Astrocyte (in vitro differentiated cells and primary cell): Measurements from ENCODE around the gene MGMT. TPM values are rescaled to one million over a fixed set of nuclear protein-coding genes. Genes with fewer than 3 reads are reported as not detected.

Experiments used
- DNase-seq: peaks from one replicate; pipeline ENCODE4 v3.0.0-alpha.2; 2010; ENCODE audit warnings: low read depth
- FAIRE-seq: peaks from 2 replicates; lab custom pipeline; 2011; peaks lifted over from hg19 to GRCh38; lab: Jason Lieb, UNC
- H2AFZ ChIP-seq: 2 replicates; pipeline ENCODE4 v1.6.0; 2012; ENCODE audit warnings: low read depth, low read length, inconsistent platforms
- H3K27ac ChIP-seq: 2 replicates; pipeline ENCODE4 v1.5.1; 2011; ENCODE audit warnings: low read depth, low read length, inconsistent platforms
- H3K27me3 ChIP-seq: 2 replicates; pipeline ENCODE4 v1.6.0; 2011; ENCODE audit warnings: low read length, inconsistent platforms; ENCODE audit not compliant: insufficient read depth
- H3K36me3 ChIP-seq: 2 replicates; pipeline ENCODE4 v1.5.1; 2011; ENCODE audit warnings: low read length, inconsistent platforms; ENCODE audit not compliant: insufficient read depth
- H3K4me1 ChIP-seq: 2 replicates; pipeline ENCODE4 v1.5.1; 2011; ENCODE audit warnings: low read length, inconsistent platforms; ENCODE audit not compliant: insufficient read depth
- H3K4me2 ChIP-seq: 2 replicates; pipeline ENCODE4 v1.6.0; 2012; ENCODE audit warnings: low read length, inconsistent platforms
- H3K4me3 ChIP-seq: 2 replicates; pipeline ENCODE4 v1.5.1; 2011; ENCODE audit warnings: low read depth, mild to moderate bottlenecking, low read length, inconsistent platforms; ENCODE audit not compliant: insufficient read depth
- H3K79me2 ChIP-seq: 2 replicates; pipeline ENCODE4 v1.6.0; 2012; ENCODE audit warnings: mild to moderate bottlenecking, low read length, inconsistent platforms; ENCODE audit not compliant: insufficient read depth
- H3K9ac ChIP-seq: 2 replicates; pipeline ENCODE4 v1.6.0; 2012; ENCODE audit warnings: mild to moderate bottlenecking, low read length, inconsistent platforms
- H3K9me3 ChIP-seq: 2 replicates; pipeline ENCODE4 v1.5.1; 2012; ENCODE audit warnings: low read depth, mild to moderate bottlenecking, low read length, inconsistent platforms; ENCODE audit not compliant: insufficient read depth
- H4K20me1 ChIP-seq: 2 replicates; pipeline ENCODE4 v1.6.0; 2012; ENCODE audit warnings: low read length, inconsistent platforms; ENCODE audit not compliant: insufficient read depth
- H3K27ac Mint-ChIP-seq: one replicate; pipeline ENCODE4 v1.8.0; 2021; ENCODE audit warnings: mild to moderate bottlenecking, mixed read lengths; ENCODE audit not compliant: unreplicated experiment
- H3K27me3 Mint-ChIP-seq: one replicate; pipeline ENCODE4 v1.8.0; 2021; ENCODE audit warnings: low read depth, mixed read lengths; ENCODE audit not compliant: unreplicated experiment
- H3K36me3 Mint-ChIP-seq: one replicate; pipeline ENCODE4 v1.8.0; 2021; ENCODE audit warnings: low read depth, mixed read lengths; ENCODE audit not compliant: unreplicated experiment
- H3K4me1 Mint-ChIP-seq: one replicate; pipeline ENCODE4 v1.8.0; 2021; ENCODE audit warnings: low read depth, mixed read lengths; ENCODE audit not compliant: unreplicated experiment
- H3K4me3 Mint-ChIP-seq: one replicate; pipeline ENCODE4 v1.8.0; 2021; ENCODE audit warnings: mild to moderate bottlenecking, moderate library complexity, mixed read lengths; ENCODE audit not compliant: unreplicated experiment
- H3K9me3 Mint-ChIP-seq: one replicate; pipeline ENCODE4 v1.8.0; 2021; ENCODE audit warnings: mild to moderate bottlenecking, mixed read lengths; ENCODE audit not compliant: unreplicated experiment
- EZH2 ChIP-seq: IDR thresholded peaks from 2 replicates; pipeline ENCODE4 v1.6.1; 2012; ENCODE audit warnings: mild to moderate bottlenecking, low read length, inconsistent platforms; ENCODE audit not compliant: insufficient read depth
- total RNA-seq: library from RNA; stranded (reverse); gene quantifications from 2 replicates; pipeline ENCODE4 v1.2.1, GENCODE V29; 2021
- TF ChIP-seq, protein P1 (sequence below): IDR thresholded peaks from 2 replicates; pipeline ENCODE4 v1.5.1; 2011; ENCODE audit warnings: low read depth, mild to moderate bottlenecking, inconsistent platforms, low read length, moderate library complexity; ENCODE audit not compliant: insufficient read depth

The MGMT gene
- total RNA-seq, 1 donor from 2014 or later, result 9.5 TPM

GRCh38 chr10:129703287-129704137 lies 236.5 kb downstream of the MGMT start:
- H3K27ac Mint-ChIP-seq, result no peak overlapping the region
- Histone ChIP-seq H3K9ac (no peak overlapping the region), H3K4me1 (no peaks in the 10 kb centered on the region), H3K27me3 (no peaks in the 10 kb centered on the region), H3K36me3 (no peaks in the 10 kb centered on the region), H3K9me3 (no peaks in the 10 kb centered on the region), H3K27ac (no peak overlapping the region), H3K4me3 (no peak overlapping the region), H2AFZ (no peak overlapping the region), H3K79me2 (no peaks in the 10 kb centered on the region), H4K20me1 (no peaks in the 10 kb centered on the region), H3K4me2 (no peak overlapping the region)
- no peaks in the 10 kb centered on the region for H3K9me3 Mint-ChIP-seq
- H3K36me3 Mint-ChIP-seq, result peaks cover 5% of the 10 kb centered on the region
- no peak overlapping the region for H3K4me3 Mint-ChIP-seq
- TF ChIP-seq EZH2, result no peak
- TF ChIP-seq, protein P1, sequence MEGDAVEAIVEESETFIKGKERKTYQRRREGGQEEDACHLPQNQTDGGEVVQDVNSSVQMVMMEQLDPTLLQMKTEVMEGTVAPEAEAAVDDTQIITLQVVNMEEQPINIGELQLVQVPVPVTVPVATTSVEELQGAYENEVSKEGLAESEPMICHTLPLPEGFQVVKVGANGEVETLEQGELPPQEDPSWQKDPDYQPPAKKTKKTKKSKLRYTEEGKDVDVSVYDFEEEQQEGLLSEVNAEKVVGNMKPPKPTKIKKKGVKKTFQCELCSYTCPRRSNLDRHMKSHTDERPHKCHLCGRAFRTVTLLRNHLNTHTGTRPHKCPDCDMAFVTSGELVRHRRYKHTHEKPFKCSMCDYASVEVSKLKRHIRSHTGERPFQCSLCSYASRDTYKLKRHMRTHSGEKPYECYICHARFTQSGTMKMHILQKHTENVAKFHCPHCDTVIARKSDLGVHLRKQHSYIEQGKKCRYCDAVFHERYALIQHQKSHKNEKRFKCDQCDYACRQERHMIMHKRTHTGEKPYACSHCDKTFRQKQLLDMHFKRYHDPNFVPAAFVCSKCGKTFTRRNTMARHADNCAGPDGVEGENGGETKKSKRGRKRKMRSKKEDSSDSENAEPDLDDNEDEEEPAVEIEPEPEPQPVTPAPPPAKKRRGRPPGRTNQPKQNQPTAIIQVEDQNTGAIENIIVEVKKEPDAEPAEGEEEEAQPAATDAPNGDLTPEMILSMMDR, result no peak
- H3K4me1 Mint-ChIP-seq, result peaks cover 3% of the 10 kb centered on the region
- no peak for DNase-seq
- no peak for FAIRE-seq
- peaks cover 6% of the 10 kb centered on the region for H3K27me3 Mint-ChIP-seq

GRCh38 chr10:129704225-129704624 lies 237.2 kb downstream of the MGMT start:
- H3K27me3 ChIP-seq, result no peaks in the 10 kb centered on the region
- no peak overlapping the region for H3K9ac ChIP-seq
- no peak overlapping the region for H3K4me2 ChIP-seq
- DNase-seq (no peak), FAIRE-seq (no peak)
- no peak overlapping the region for H3K27ac ChIP-seq
- H3K9me3 Mint-ChIP-seq, result no peaks in the 10 kb centered on the region
- H3K4me1 ChIP-seq, result no peaks in the 10 kb centered on the region
- H3K36me3 Mint-ChIP-seq, result peaks cover 5% of the 10 kb centered on the region
- no peak overlapping the region for H3K4me3 ChIP-seq
- H3K36me3 ChIP-seq, result no peaks in the 10 kb centered on the region
- TF ChIP-seq, protein P1, result no peak
- TF ChIP-seq EZH2, result no peak
- H2AFZ ChIP-seq, result no peak overlapping the region
- peaks cover 8% of the 10 kb centered on the region for H3K27me3 Mint-ChIP-seq
- H3K9me3 ChIP-seq, result no peaks in the 10 kb centered on the region
- no peak overlapping the region for H3K27ac Mint-ChIP-seq
- peaks cover 3% of the 10 kb centered on the region for H3K4me1 Mint-ChIP-seq
- H3K79me2 ChIP-seq, result no peaks in the 10 kb centered on the region
- no peaks in the 10 kb centered on the region for H4K20me1 ChIP-seq
- H3K4me3 Mint-ChIP-seq, result no peak overlapping the region

DNA sequence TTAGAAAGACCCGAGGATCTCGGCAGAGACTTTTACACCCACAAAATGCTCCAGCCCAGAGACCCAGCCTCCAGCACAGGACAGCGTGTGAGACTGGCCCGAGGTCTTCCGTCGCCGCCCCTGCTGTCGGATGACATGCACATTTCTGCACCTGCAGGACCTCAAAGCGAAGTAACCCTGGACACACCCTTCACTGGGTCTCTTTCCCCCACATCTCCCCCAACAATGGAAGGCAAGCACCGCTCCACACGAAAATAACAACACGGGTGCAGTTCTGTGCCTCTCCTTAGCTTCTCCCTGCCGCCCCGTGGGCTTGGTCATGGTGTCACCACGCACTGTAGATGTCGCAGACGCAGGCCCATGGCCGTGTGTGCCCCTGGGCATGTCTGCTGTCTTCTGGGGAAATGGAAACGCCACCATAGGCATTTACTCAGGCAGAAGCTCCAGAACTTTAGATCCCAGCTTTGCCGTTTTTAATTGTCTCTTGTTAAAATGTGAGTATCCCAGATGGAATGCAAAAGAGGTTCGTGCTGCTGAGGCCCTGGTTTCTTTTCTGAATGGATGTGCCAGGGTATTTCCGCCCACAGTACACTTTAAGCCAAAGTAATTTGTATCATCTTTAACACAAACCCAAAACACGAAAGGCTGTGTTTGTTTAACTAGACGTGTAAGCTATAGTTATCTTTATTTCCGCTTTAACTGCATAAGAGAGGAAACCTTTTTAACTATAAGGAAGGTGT lies 237.9 kb downstream of the MGMT start:
- DNase-seq (peak; percentile 7), FAIRE-seq (no peak)
- no peak overlapping the region for H2AFZ ChIP-seq
- no peak overlapping the region for H3K4me2 ChIP-seq
- TF ChIP-seq EZH2, result no peak
- TF ChIP-seq, protein P1, result no peak
- no peaks in the 10 kb centered on the region for H4K20me1 ChIP-seq
- H3K27ac Mint-ChIP-seq, result no peak overlapping the region
- peaks cover 3% of the 10 kb centered on the region for H3K4me1 Mint-ChIP-seq
- no peak overlapping the region for H3K27ac ChIP-seq
- H3K36me3 ChIP-seq, result no peaks in the 10 kb centered on the region
- H3K27me3 Mint-ChIP-seq, result peaks cover 10% of the 10 kb centered on the region
- no peaks in the 10 kb centered on the region for H3K9me3 ChIP-seq
- no peaks in the 10 kb centered on the region for H3K79me2 ChIP-seq
- no peak overlapping the region for H3K9ac ChIP-seq
- H3K4me3 Mint-ChIP-seq, result no peak overlapping the region
- no peak overlapping the region for H3K4me3 ChIP-seq
- H3K4me1 ChIP-seq, result no peaks in the 10 kb centered on the region
- H3K36me3 Mint-ChIP-seq, result peaks cover 5% of the 10 kb centered on the region
- H3K27me3 ChIP-seq, result no peaks in the 10 kb centered on the region
- no peaks in the 10 kb centered on the region for H3K9me3 Mint-ChIP-seq
